Suprapubic skin (tissue), 4 donors: ENCODE measurements around the gene RSBN1L.

Source experiments
- POLR2A ChIP-seq, 2 donors: fragments of 450-650 bp; IDR thresholded peaks; one replicate each; pipeline ENCODE4 v1.6.1; 2017; ENCODE audit warnings: antibody characterized with exemption in 2 of 2, mild to moderate bottlenecking in 2 of 2, moderate library complexity in 2 of 2
- POLR2AphosphoS5 ChIP-seq, 3 donors: sonication (generic); formaldehyde crosslinking; IDR thresholded peaks; one replicate each; pipeline ENCODE4 v1.6.1; 2017; ENCODE audit warnings: antibody characterized with exemption in 3 of 3
- TF ChIP-seq, protein P1 (sequence below), 2 donors: fragments of 200-600 bp in 1 of 2; fragments of 450-650 bp in 1 of 2; sonication (generic) in 1 of 2; IDR thresholded peaks; one replicate each; pipeline ENCODE4 v1.5.1; 2016 to 2019; ENCODE audit warnings: antibody characterized with exemption in 2 of 2, mild to moderate bottlenecking in 1 of 2, moderate library complexity in 1 of 2

DNA sequence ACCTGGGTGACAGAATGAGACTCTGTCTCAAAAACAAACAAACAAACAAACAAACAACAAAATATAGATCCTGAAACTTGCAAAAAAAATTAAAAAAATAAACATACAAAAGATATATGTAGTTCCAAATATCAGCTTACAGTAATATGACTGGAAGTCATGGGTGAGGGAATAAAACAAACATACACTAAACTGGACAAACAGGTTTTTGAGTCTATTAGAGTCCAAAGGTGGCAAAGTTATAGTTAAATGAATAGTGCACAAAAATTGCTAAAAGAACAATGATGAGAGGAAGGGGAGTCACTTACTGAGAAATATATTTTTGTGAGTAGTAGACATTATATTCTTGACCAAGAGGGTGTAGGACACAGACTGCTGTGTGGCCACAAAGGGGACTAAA is 16.7 kb upstream of the RSBN1L start:
- TF ChIP-seq POLR2AphosphoS5 (IDR thresholded peaks at IDR 0.05) (no peak), POLR2A (IDR thresholded peaks at IDR 0.05) (no peak)
- TF ChIP-seq, protein P1, sequence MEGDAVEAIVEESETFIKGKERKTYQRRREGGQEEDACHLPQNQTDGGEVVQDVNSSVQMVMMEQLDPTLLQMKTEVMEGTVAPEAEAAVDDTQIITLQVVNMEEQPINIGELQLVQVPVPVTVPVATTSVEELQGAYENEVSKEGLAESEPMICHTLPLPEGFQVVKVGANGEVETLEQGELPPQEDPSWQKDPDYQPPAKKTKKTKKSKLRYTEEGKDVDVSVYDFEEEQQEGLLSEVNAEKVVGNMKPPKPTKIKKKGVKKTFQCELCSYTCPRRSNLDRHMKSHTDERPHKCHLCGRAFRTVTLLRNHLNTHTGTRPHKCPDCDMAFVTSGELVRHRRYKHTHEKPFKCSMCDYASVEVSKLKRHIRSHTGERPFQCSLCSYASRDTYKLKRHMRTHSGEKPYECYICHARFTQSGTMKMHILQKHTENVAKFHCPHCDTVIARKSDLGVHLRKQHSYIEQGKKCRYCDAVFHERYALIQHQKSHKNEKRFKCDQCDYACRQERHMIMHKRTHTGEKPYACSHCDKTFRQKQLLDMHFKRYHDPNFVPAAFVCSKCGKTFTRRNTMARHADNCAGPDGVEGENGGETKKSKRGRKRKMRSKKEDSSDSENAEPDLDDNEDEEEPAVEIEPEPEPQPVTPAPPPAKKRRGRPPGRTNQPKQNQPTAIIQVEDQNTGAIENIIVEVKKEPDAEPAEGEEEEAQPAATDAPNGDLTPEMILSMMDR (IDR thresholded peaks at IDR 0.05): no peak
